RWPE2 (cell line): ENCODE measurements around the gene BCL7A.

ENCODE experiments used
- ATAC-seq: fragments of 200-7000 bp; cut with Tn5 transposase; 3 replicates; pipeline ENCODE4 v1.9.1; 2021; ENCODE audit warnings: low read depth
- DNase-seq: peaks from one replicate; pipeline ENCODE4 v3.0.0-alpha.2; 2020; ENCODE audit warnings: low spot score
- H3K27ac ChIP-seq: fragments of 450-650 bp; 2 replicates; pipeline ENCODE4 v1.5.1; 2017; ENCODE audit warnings: mild to moderate bottlenecking; ENCODE audit not compliant: poor library complexity, severe bottlenecking
- H3K27me3 ChIP-seq: fragments of 250-450 bp; sonication (Bioruptor Pico); 2 replicates; pipeline ENCODE4 v1.5.1; 2021; ENCODE audit warnings: mild to moderate bottlenecking, moderate library complexity; ENCODE audit not compliant: insufficient read depth, poor library complexity, severe bottlenecking
- H3K36me3 ChIP-seq: fragments of 250-450 bp; sonication (Bioruptor Pico); 2 replicates; pipeline ENCODE4 v1.5.1; 2020; ENCODE audit warnings: low read depth, mild to moderate bottlenecking, moderate library complexity
- H3K4me1 ChIP-seq: fragments of 250-450 bp; sonication (Bioruptor Pico); 2 replicates; pipeline ENCODE4 v1.5.1; 2021; ENCODE audit warnings: mild to moderate bottlenecking, moderate library complexity; ENCODE audit not compliant: insufficient read depth, poor library complexity, severe bottlenecking
- H3K4me3 ChIP-seq: fragments of 250-450 bp; sonication (Bioruptor Pico); 2 replicates; pipeline ENCODE4 v1.5.1; 2021; ENCODE audit warnings: mild to moderate bottlenecking, moderate library complexity; ENCODE audit not compliant: severe bottlenecking
- H3K9me3 ChIP-seq: fragments of 250-450 bp; sonication (Bioruptor Pico); 2 replicates; pipeline ENCODE4 v1.5.1; 2021; ENCODE audit warnings: mild to moderate bottlenecking, moderate library complexity; ENCODE audit not compliant: severe bottlenecking
- CTCF ChIP-seq: fragments of 450-650 bp; IDR thresholded peaks from one replicate; pipeline ENCODE4 v1.5.1; 2017; ENCODE audit warnings: mild to moderate bottlenecking, moderate library complexity; ENCODE audit not compliant: poor library complexity, severe bottlenecking

Gene BCL7A

GRCh38 chr12:122079532-122080081 is 57.9 kb downstream of the BCL7A start:
- Histone ChIP-seq H3K4me1 (peaks cover 19% of the 10 kb centered on the region), H3K27me3 (no peaks in the 10 kb centered on the region), H3K4me3 (peak overlapping the region; percentile 92), H3K9me3 (no peaks in the 10 kb centered on the region), H3K36me3 (peaks cover 26% of the 10 kb centered on the region), H3K27ac (peak overlapping the region; percentile 93)
- DNase-seq: no peak
- no peak for ATAC-seq
- TF ChIP-seq CTCF: no peak

- ATAC-seq: peak; percentile 65
- peak; percentile 85 for DNase-seq
- no peaks in the 10 kb centered on the region for H3K27me3 ChIP-seq
- no peaks in the 10 kb centered on the region for H3K9me3 ChIP-seq
- H3K27ac ChIP-seq: peak overlapping the region; percentile 93
- TF ChIP-seq CTCF: no peak
- peaks cover 34% of the 10 kb centered on the region for H3K36me3 ChIP-seq
- H3K4me3 ChIP-seq: peak overlapping the region; percentile 92
- peaks cover 19% of the 10 kb centered on the region for H3K4me1 ChIP-seq
These were observed 58.7 kb downstream of the BCL7A start for GRCh38 chr12:122080149-122081082.

GRCh38 chr12:122081083-122081696 is 59.5 kb downstream of the BCL7A start:
- peaks cover 19% of the 10 kb centered on the region for H3K4me1 ChIP-seq
- no peaks in the 10 kb centered on the region for H3K27me3 ChIP-seq
- H3K9me3 ChIP-seq: no peaks in the 10 kb centered on the region
- peak overlapping the region; percentile 93 for H3K27ac ChIP-seq
- H3K36me3 ChIP-seq: peaks cover 42% of the 10 kb centered on the region
- peak overlapping the region; percentile 92 for H3K4me3 ChIP-seq
- ATAC-seq (peak; percentile 66), DNase-seq (no peak)
- TF ChIP-seq CTCF: no peak

- H3K36me3 ChIP-seq: peaks cover 45% of the 10 kb centered on the region
- no peak for ATAC-seq
- H3K4me1 ChIP-seq: peaks cover 19% of the 10 kb centered on the region
- H3K27me3 ChIP-seq: no peaks in the 10 kb centered on the region
- no peak for TF ChIP-seq CTCF
- H3K4me3 ChIP-seq: peak overlapping the region; percentile 92
- no peak for DNase-seq
- no peaks in the 10 kb centered on the region for H3K9me3 ChIP-seq
- H3K27ac ChIP-seq: peak overlapping the region; percentile 93
These were observed 60.1 kb downstream of the BCL7A start for GRCh38 chr12:122081697-122082221.
